PFSK-1 (cell line): ENCODE results near the gene INO80D.

Experiments
- REST ChIP-seq, 2 experiments: IDR thresholded peaks; 2 replicates each; pipeline versions ENCODE4 v1.6.1 to v1.8.0; 2011 to 2012; ENCODE audit warnings: low read depth in 2 of 2, low read length in 2 of 2, control low read depth in 1 of 2, inconsistent platforms in 1 of 2, mild to moderate bottlenecking in 1 of 2, moderate library complexity in 1 of 2; ENCODE audit not compliant: insufficient read depth in 1 of 2
- TAF1 ChIP-seq: IDR thresholded peaks from 2 replicates; pipeline ENCODE4 v1.6.1; 2012; ENCODE audit warnings: low read length, control low read depth, borderline replicate concordance; ENCODE audit not compliant: insufficient read depth

DNA sequence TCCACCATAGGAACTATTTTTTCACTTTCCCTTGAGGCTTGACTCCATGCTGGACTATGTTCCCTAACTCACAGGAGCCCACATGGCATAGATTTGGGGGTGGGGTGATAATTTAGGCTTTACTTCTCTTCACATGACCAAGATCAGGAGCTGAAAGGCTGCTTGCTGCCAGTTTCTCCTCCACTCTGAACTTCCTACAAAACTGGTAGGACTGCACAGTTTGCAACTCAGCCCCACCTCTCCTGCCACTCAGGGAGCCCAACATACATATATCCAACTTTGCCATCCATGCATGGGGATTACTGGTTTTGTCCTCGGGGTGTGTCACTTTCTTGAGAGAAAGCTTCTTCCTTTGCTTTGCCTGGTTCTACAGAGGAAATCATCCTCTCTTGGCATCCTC, 14.2 kb downstream of the INO80D start:
- TF ChIP-seq TAF1 (no peak), REST (IDR thresholded peaks at IDR 0.05; ENCODE audit: insufficient read depth in 1 of 2, low read depth in 2 of 2, low read length in 2 of 2) (no peak)
